SU-DHL-6 (cell line): ENCODE data around the gene DDX10.

Source experiments
- EZH2phosphoT487 ChIP-seq: fragments of 200-600 bp; sonication (generic), shearing (Covaris generic); conservative IDR thresholded peaks from 2 replicates; pipeline ENCODE4 v1.6.1; 2018; ENCODE audit warnings: mild to moderate bottlenecking, antibody characterized with exemption, low read length, moderate library complexity, mixed read lengths
- TF ChIP-seq, protein P1 (sequence below): fragments of 200-600 bp; sonication (generic); IDR thresholded peaks from one replicate; pipeline ENCODE4 v1.5.1; 2017; ENCODE audit warnings: antibody characterized with exemption, mild to moderate bottlenecking, low read length, moderate library complexity; ENCODE audit not compliant: insufficient read depth, poor library complexity, severe bottlenecking

DNA sequence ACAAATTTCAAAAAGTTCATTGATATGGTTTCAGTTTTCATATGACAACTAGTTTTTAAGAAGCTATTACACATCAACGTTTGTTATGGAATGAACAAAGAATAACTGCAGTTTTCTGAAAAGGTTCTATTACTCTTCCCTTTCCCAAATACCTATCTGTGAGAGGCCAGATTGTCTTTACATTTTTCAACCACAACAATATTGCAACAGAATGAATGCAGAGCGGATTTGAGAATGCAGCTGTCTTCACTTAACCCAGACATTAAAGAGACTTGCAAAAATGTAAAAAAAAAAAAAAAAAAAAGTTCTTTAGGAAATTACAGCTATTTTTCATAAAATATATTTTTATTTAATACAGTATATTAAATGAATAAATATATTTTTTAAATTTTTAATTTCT lies 250.8 kb downstream of the DDX10 start:
- TF ChIP-seq, protein P1, sequence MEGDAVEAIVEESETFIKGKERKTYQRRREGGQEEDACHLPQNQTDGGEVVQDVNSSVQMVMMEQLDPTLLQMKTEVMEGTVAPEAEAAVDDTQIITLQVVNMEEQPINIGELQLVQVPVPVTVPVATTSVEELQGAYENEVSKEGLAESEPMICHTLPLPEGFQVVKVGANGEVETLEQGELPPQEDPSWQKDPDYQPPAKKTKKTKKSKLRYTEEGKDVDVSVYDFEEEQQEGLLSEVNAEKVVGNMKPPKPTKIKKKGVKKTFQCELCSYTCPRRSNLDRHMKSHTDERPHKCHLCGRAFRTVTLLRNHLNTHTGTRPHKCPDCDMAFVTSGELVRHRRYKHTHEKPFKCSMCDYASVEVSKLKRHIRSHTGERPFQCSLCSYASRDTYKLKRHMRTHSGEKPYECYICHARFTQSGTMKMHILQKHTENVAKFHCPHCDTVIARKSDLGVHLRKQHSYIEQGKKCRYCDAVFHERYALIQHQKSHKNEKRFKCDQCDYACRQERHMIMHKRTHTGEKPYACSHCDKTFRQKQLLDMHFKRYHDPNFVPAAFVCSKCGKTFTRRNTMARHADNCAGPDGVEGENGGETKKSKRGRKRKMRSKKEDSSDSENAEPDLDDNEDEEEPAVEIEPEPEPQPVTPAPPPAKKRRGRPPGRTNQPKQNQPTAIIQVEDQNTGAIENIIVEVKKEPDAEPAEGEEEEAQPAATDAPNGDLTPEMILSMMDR: no peak
- TF ChIP-seq EZH2phosphoT487: no peak
